ENCODE data around the gene ABHD16A. TPM values are rescaled to one million over a fixed set of nuclear protein-coding genes. Genes with fewer than 3 reads are reported as not detected.

Gene ABHD16A
- total and polyA plus RNA-seq, 2 of the 13 experiments (the other 11 are each of a cell fraction or from before 2014, with no cell fraction given), result 43.5 to 45.4 TPM

DNA sequence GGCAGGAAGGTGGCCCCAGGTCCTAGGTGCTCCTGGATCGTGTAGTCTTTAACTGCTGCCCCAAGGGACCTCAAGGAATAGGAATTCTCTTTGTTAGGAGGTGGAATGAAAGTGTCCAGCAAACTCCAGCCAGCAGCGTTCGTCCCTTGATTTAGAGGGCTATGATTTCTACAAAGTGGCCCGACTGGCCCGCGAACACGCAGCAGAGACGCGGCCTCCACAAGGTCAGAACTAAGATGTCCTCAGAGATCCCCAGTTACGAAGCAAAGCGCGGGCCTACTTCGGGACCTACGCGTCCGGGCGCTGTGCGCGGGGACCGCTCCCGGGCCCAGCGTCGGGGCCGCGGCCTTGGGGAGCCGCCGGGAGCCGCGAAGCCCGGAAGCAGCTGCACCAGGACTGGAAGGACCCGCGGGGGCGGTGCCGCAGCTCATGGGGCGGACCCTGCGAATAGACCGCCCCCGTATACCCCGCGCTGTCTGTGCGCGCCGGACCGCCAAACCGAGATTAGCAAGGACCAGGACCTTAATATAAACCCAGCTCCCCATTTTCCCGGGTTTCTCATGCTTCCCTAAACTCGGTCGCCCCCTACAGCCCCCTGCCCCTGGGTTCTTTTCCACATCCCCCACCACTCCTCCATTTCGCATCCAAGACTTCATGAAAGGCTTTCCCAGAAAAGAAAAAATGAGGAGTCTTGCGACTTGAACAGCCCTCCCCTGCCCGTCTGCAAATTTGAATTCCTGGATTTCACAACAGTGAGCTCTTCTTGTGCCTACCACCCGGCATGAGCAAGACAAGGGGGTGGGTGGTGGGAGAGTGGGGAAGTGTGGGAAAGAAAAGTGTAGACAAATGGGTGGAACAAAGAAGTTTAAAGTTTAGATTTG is 42.5 kb downstream of the ABHD16A start, which contains the start of gene C6orf47 (continued):
- TF ChIP-seq, protein P1, sequence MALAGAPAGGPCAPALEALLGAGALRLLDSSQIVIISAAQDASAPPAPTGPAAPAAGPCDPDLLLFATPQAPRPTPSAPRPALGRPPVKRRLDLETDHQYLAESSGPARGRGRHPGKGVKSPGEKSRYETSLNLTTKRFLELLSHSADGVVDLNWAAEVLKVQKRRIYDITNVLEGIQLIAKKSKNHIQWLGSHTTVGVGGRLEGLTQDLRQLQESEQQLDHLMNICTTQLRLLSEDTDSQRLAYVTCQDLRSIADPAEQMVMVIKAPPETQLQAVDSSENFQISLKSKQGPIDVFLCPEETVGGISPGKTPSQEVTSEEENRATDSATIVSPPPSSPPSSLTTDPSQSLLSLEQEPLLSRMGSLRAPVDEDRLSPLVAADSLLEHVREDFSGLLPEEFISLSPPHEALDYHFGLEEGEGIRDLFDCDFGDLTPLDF (CRISPR knock-in tag; IDR thresholded peaks at IDR 0.05), result peak; percentile 90
- TF ChIP-seq ZFX (CRISPR knock-in tag; IDR thresholded peaks at IDR 0.05; ENCODE audit: low read depth) (peak; percentile 95), FOXC1 (CRISPR knock-in tag; IDR thresholded peaks at IDR 0.05; ENCODE audit: borderline replicate concordance) (peak; percentile 91), ZNF367 (CRISPR knock-in tag; IDR thresholded peaks at IDR 0.05; ENCODE audit: borderline replicate concordance) (no peak), AKAP8 (CRISPR knock-in tag; IDR thresholded peaks at IDR 0.05) (peak; percentile 99), ZNF572 (CRISPR knock-in tag; IDR thresholded peaks at IDR 0.05) (no peak), ZMYM2 (CRISPR knock-in tag; IDR thresholded peaks at IDR 0.05) (no peak), ZFP1 (CRISPR knock-in tag; IDR thresholded peaks at IDR 0.05) (no peak), ZNF543 (CRISPR knock-in tag; IDR thresholded peaks at IDR 0.05) (peak; percentile 78; the same call in 1 of the 2 replicates), ZNF383 (CRISPR knock-in tag; IDR thresholded peaks at IDR 0.05; ENCODE audit: borderline replicate concordance) (no peak), CEBPG (CRISPR knock-in tag; IDR thresholded peaks at IDR 0.05) (no peak), IRX3 (CRISPR knock-in tag; IDR thresholded peaks at IDR 0.05; ENCODE audit: borderline replicate concordance, low read depth) (no peak; the same call in 1 of the 2 replicates), RORA (CRISPR knock-in tag; IDR thresholded peaks at IDR 0.05) (no peak), PTBP1 (IDR thresholded peaks at IDR 0.05; ENCODE audit: low read depth, low read length, poor library complexity, severe bottlenecking) (no peak), RFXANK (CRISPR knock-in tag; IDR thresholded peaks at IDR 0.05) (no peak), JARID2 (CRISPR knock-in tag; IDR thresholded peaks at IDR 0.05; ENCODE audit: insufficient replicate concordance) (no peak), DMAP1 (CRISPR knock-in tag; IDR thresholded peaks at IDR 0.05) (peak; percentile 48; the same call in 1 of the 2 replicates), ZNF326 (CRISPR knock-in tag; IDR thresholded peaks at IDR 0.05; ENCODE audit: borderline replicate concordance) (peak; percentile 88), NFIC (IDR thresholded peaks at IDR 0.05; ENCODE audit: low read length) (no peak)
- TF ChIP-seq, protein P2, sequence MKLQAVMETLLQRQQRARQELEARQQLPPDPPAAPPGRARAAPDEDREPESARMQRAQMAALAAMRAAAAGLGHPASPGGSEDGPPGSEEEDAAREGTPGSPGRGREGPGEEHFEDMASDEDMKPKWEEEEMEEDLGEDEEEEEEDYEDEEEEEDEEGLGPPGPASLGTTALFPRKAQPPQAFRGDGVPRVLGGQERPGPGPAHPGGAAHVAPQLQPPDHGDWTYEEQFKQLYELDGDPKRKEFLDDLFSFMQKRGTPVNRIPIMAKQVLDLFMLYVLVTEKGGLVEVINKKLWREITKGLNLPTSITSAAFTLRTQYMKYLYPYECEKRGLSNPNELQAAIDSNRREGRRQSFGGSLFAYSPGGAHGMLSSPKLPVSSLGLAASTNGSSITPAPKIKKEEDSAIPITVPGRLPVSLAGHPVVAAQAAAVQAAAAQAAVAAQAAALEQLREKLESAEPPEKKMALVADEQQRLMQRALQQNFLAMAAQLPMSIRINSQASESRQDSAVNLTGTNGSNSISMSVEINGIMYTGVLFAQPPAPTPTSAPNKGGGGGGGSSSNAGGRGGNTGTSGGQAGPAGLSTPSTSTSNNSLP (IDR thresholded peaks at IDR 0.05; ENCODE audit: low read depth, low read length), result no peak
- TF ChIP-seq, protein P3, sequence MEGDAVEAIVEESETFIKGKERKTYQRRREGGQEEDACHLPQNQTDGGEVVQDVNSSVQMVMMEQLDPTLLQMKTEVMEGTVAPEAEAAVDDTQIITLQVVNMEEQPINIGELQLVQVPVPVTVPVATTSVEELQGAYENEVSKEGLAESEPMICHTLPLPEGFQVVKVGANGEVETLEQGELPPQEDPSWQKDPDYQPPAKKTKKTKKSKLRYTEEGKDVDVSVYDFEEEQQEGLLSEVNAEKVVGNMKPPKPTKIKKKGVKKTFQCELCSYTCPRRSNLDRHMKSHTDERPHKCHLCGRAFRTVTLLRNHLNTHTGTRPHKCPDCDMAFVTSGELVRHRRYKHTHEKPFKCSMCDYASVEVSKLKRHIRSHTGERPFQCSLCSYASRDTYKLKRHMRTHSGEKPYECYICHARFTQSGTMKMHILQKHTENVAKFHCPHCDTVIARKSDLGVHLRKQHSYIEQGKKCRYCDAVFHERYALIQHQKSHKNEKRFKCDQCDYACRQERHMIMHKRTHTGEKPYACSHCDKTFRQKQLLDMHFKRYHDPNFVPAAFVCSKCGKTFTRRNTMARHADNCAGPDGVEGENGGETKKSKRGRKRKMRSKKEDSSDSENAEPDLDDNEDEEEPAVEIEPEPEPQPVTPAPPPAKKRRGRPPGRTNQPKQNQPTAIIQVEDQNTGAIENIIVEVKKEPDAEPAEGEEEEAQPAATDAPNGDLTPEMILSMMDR (CRISPR knock-in tag; IDR thresholded peaks at IDR 0.05), result no peak; the same call in 1 of the 2 replicates
- TF ChIP-seq, protein P4, sequence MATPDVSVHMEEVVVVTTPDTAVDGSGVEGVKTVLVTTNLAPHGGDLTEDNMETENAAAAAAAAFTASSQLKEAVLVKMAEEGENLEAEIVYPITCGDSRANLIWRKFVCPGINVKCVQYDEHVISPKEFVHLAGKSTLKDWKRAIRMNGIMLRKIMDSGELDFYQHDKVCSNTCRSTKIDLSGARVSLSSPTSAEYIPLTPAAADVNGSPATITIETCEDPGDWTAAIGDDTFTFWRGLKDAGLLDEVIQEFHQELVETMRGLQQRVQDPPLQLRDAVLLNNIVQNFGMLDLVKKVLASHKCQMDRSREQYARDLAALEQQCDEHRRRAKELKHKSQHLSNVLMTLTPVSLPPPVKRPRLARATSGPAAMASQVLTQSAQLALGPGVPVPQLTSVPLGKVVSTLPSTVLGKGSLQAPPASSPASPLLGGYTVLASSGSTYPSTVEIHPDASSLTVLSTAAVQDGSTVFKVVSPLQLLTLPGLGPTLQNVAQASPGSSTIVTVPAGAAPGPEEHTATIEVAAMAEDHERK (CRISPR knock-in tag; IDR thresholded peaks at IDR 0.05; ENCODE audit: low read depth), result no peak
- TF ChIP-seq, protein P5, sequence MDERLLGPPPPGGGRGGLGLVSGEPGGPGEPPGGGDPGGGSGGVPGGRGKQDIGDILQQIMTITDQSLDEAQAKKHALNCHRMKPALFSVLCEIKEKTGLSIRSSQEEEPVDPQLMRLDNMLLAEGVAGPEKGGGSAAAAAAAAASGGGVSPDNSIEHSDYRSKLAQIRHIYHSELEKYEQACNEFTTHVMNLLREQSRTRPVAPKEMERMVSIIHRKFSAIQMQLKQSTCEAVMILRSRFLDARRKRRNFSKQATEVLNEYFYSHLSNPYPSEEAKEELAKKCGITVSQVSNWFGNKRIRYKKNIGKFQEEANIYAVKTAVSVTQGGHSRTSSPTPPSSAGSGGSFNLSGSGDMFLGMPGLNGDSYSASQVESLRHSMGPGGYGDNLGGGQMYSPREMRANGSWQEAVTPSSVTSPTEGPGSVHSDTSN (CRISPR knock-in tag; IDR thresholded peaks at IDR 0.05), result no peak
